Esophagus (tissue), 2 donors: ENCODE measurements around the gene SUSD6. TPM values are rescaled to one million over a fixed set of nuclear protein-coding genes. Genes with fewer than 3 reads are reported as not detected.
A peak's percentile ranks its signal among the peaks of the same experiment; 100 is the strongest.

ENCODE experiments used
- H3K27ac ChIP-seq, 2 donors: one replicate each; pipeline ENCODE4 v1.5.1; 2013; ENCODE audit warnings: low read depth in 2 of 2, mild to moderate bottlenecking in 2 of 2, inconsistent platforms in 1 of 2, low read length in 1 of 2, moderate library complexity in 1 of 2
- H3K27me3 ChIP-seq, 2 donors: one replicate each; pipeline ENCODE4 v1.6.1; 2013; ENCODE audit warnings: low read length in 2 of 2, control low read depth in 1 of 2, mild to moderate bottlenecking in 1 of 2; ENCODE audit not compliant: insufficient read depth in 2 of 2, control insufficient read depth in 1 of 2
- H3K36me3 ChIP-seq, 2 donors: one replicate each; pipeline ENCODE4 v1.6.1; 2013; ENCODE audit warnings: low read length in 1 of 2; ENCODE audit not compliant: control insufficient read depth in 2 of 2, insufficient read depth in 2 of 2
- H3K4me1 ChIP-seq, 2 donors: one replicate each; pipeline ENCODE4 v1.6.1; 2013; ENCODE audit warnings: low read length in 1 of 2; ENCODE audit not compliant: control insufficient read depth in 2 of 2, insufficient read depth in 2 of 2
- H3K4me3 ChIP-seq, 2 donors: one replicate each; pipeline ENCODE4 v1.5.1; 2013; ENCODE audit warnings: low read length in 2 of 2, mild to moderate bottlenecking in 2 of 2, low read depth in 1 of 2, moderate library complexity in 1 of 2
- H3K9me3 ChIP-seq, 2 donors: one replicate each; pipeline ENCODE4 v1.6.1; 2013; ENCODE audit warnings: mild to moderate bottlenecking in 2 of 2, low read depth in 1 of 2, low read length in 1 of 2, moderate library complexity in 1 of 2; ENCODE audit not compliant: control insufficient read depth in 2 of 2, insufficient read depth in 1 of 2
- WGBS, 2 donors: extraction: QIAGEN DNeasy Blood & Tissue Kit; methylation state at CpG; one replicate each; pipeline ENCODE4 v1.1.7; 2013; 5-methylcytosine and 5-hydroxymethylcytosine counted together
- polyA plus RNA-seq, 2 donors: library from polyadenylated mRNA; stranded (reverse); fragments of 200-250 nt; gene quantifications; one replicate each; pipeline ENCODE4 v1.2.3, GENCODE V29; 2013
- donor health status: healthy with polysubstance abuse.
- donor health status: Bipolar disorder and iron deficiency.

Gene SUSD6
- polyA plus RNA-seq, 2 donors = 16.2 to 30.3 TPM

DNA sequence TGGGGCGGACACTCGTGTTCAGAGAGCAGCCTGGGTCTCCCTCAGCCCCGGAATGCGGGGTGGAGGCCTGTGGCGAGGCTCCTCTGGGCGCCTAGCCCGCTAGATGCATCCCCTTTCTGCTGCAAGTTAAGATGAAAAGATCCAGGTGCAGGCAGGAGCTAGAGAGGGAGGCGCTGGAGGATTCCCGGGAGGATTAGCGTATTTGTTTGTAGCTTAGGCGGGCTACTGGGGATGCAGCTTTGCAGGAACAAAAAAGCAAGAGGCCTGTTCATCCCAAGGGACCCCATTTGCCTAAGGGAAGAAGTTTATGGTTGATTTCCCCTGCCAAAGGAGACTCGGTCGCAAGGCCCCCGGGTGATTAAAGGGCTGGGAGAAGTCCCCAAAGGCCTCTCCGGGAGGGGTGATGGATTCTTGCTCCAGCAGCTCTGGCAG is 37.5 kb upstream of the SUSD6 start:
- peaks cover 0 to 8% of the 10 kb centered on the region in 2 donors for H3K9me3 ChIP-seq
- 3 to 9% methylated on average over 15 of the region's 15 CpGs for WGBS, 2 donors
- no peaks in the 10 kb centered on the region for H3K36me3 ChIP-seq
- H3K4me3 ChIP-seq = no peak overlapping the region
- peaks cover 12 to 23% of the 10 kb centered on the region in 2 donors for H3K4me1 ChIP-seq
- H3K27me3 ChIP-seq = peaks cover 0 to 25% of the 10 kb centered on the region in 2 donors
- H3K27ac ChIP-seq = no peak overlapping the region

GRCh38 chr14:69574263-69574953 is 37.0 kb upstream of the SUSD6 start, which contains the start of gene CCDC177:
Gene CCDC177, minus strand, starts transcription at chr14:69574871. Its CDS starts 1,249 bp downstream, at chr14:69573622.
- WGBS, 2 donors = 0 to 1% methylated on average over 52 of the region's 52 CpGs
- H3K4me1 ChIP-seq = peaks cover 12 to 23% of the 10 kb centered on the region in 2 donors
- H3K4me3 ChIP-seq = peak within 1 kb of the TSS in 1 of 2 donors; percentile 21
- peaks cover 0 to 25% of the 10 kb centered on the region in 2 donors for H3K27me3 ChIP-seq
- no peaks in the 10 kb centered on the region for H3K36me3 ChIP-seq
- no peak within 1 kb of the TSS for H3K27ac ChIP-seq
- peaks cover 0 to 8% of the 10 kb centered on the region in 2 donors for H3K9me3 ChIP-seq

DNA sequence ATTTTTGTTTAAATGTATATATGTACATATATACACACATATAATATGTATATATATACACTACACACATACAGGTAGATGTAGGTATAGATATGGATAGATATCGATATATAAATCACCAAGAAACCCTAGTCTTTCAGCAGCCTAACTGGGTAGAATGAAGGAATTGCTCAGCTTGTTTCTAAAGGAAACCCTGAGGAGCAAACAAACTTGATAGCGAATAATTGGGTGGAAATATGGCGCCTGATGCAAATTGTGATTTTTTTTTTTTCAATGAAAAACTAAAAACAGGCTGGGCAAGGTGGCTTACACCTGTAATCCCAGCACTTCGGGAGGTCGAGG is 36.5 kb upstream of the SUSD6 start:
- Histone ChIP-seq H3K27me3 (peaks cover 0 to 25% of the 10 kb centered on the region in 2 donors), H3K4me1 (peaks cover 12 to 23% of the 10 kb centered on the region in 2 donors), H3K9me3 (peaks cover 0 to 8% of the 10 kb centered on the region in 2 donors), H3K36me3 (no peaks in the 10 kb centered on the region), H3K27ac (no peak overlapping the region), H3K4me3 (no peak overlapping the region)
- 33 to 34% methylated on average over 5 of the region's 5 CpGs for WGBS, 2 donors

DNA sequence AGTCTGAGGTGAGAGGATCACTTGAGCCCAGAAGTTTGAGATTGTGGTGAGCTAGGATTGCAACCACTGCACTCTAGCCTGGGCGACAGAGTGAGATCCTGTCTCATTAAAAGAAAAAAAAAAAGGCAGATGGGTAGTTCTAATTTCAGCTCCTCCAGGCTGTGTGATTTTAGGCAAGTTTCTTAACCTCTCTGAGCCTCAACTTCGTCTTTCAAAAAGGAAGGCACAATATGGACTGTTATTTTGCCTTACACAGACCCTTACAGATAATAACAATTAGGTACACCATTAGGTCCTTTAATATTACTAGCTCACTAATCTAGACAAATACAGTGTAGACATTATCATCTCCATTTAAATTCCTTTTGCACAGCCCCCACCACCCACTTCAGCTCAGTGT is 31.9 kb upstream of the SUSD6 start:
- 85% methylated on average over 2 of the region's 2 CpGs for WGBS, 2 donors
- Histone ChIP-seq H3K27me3 (peaks cover 0 to under 1% of the 10 kb centered on the region in 2 donors), H3K4me3 (no peak overlapping the region), H3K9me3 (no peaks in the 10 kb centered on the region), H3K36me3 (no peaks in the 10 kb centered on the region), H3K27ac (peak overlapping the region in 1 of 2 donors; percentile 18), H3K4me1 (peaks cover 1 to 3% of the 10 kb centered on the region in 2 donors)

DNA sequence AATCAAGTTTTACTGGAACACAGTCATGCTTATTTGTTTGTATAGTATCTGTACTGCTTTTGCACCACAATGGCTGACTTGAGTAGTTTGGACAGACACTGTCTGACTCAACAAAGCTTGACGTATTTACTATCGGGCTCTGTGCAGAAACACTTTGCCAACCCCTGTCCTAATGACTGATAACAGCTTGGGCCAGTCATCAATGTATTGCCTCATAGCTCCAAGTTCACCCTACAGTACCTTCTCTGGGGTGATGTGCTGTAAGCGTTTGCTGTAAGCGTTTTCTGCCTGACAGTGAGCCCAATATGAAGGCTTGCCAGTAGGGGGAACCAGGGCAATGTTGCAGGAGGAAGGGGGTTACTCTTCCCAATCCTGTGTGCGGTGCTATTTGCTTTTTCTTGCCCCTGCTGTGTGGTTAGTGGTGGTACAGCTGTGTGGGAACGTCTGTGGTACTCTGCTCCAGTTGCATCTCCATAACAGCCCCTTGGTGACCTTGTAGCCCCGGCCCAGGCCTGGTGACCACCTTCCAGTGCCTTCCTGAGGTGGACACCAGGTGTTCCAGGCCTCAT is 31.3 kb upstream of the SUSD6 start:
- H3K27ac ChIP-seq = peak overlapping the region; percentile 25 to 70
- H3K27me3 ChIP-seq = no peaks in the 10 kb centered on the region
- no peaks in the 10 kb centered on the region for H3K36me3 ChIP-seq
- 30 to 39% methylated on average over 7 of the region's 7 CpGs for WGBS, 2 donors
- no peaks in the 10 kb centered on the region for H3K9me3 ChIP-seq
- no peak overlapping the region for H3K4me3 ChIP-seq
- no peaks in the 10 kb centered on the region for H3K4me1 ChIP-seq

GRCh38 chr14:69581316-69581935 is 30.0 kb upstream of the SUSD6 start:
- Histone ChIP-seq H3K27me3 (no peaks in the 10 kb centered on the region), H3K4me3 (no peak overlapping the region), H3K27ac (no peak overlapping the region), H3K9me3 (no peaks in the 10 kb centered on the region), H3K4me1 (no peaks in the 10 kb centered on the region), H3K36me3 (no peaks in the 10 kb centered on the region)
- WGBS, 2 donors = 86 to 89% methylated on average over 7 of the region's 7 CpGs

GRCh38 chr14:69582212-69582611 is 29.2 kb upstream of the SUSD6 start:
- Histone ChIP-seq H3K27me3 (no peaks in the 10 kb centered on the region), H3K27ac (no peak overlapping the region), H3K4me3 (no peak overlapping the region), H3K36me3 (no peaks in the 10 kb centered on the region), H3K4me1 (no peaks in the 10 kb centered on the region), H3K9me3 (no peaks in the 10 kb centered on the region)
- WGBS, 2 donors = 85 to 98% methylated on average over 1 of the region's 1 CpG

GRCh38 chr14:69582829-69583228 is 28.6 kb upstream of the SUSD6 start:
- 83 to 92% methylated on average over 4 of the region's 4 CpGs for WGBS, 2 donors
- peaks cover 0 to 4% of the 10 kb centered on the region in 2 donors for H3K4me1 ChIP-seq
- no peak overlapping the region for H3K4me3 ChIP-seq
- H3K9me3 ChIP-seq = no peaks in the 10 kb centered on the region
- H3K27ac ChIP-seq = no peak overlapping the region
- H3K36me3 ChIP-seq = no peaks in the 10 kb centered on the region
- H3K27me3 ChIP-seq = no peaks in the 10 kb centered on the region

DNA sequence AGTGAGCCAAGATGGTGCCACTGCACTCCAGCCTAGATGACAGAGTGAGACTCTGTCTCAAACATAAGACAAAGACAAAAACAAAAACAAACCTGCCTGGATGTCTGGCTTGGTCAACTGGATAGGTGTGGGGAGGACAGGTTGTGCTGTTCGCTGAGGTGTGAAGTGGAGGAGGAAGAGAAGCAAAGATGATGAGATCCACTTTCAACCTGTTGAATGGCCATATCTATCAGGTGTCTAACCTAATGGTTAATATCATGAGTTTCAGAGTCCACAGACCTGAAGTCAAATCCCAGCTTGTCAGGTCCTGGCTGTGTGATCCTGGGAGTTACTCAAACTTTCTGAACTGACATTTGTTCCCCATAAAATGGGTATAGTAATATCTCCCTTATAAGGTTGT is 27.0 kb upstream of the SUSD6 start:
- Histone ChIP-seq H3K4me3 (no peak overlapping the region), H3K4me1 (peaks cover 0 to 4% of the 10 kb centered on the region in 2 donors), H3K27ac (no peak overlapping the region), H3K36me3 (no peaks in the 10 kb centered on the region), H3K9me3 (no peaks in the 10 kb centered on the region), H3K27me3 (no peaks in the 10 kb centered on the region)
- 83 to 96% methylated on average over 1 of the region's 1 CpG for WGBS, 2 donors
